ENCODE data around the gene TMEM97. TPM values are rescaled to one million over a fixed set of nuclear protein-coding genes. Genes with fewer than 3 reads are reported as not detected.
A peak's percentile ranks its signal among the peaks of the same experiment; 100 is the strongest.

The TMEM97 gene
- total RNA-seq, 2 donors from 2014 or later: 72.1 to 80.7 TPM

- Mint-ChIP-seq H3K27ac (peak overlapping the region; percentile 76), H3K27me3 (ENCODE audit: insufficient read depth) (peaks cover 1% of the 10 kb centered on the region), H3K36me3 (ENCODE audit: low read depth) (peaks cover 7% of the 10 kb centered on the region), H3K4me1 (peaks cover 27% of the 10 kb centered on the region), H3K9me3 (no peaks in the 10 kb centered on the region), H3K4me3 (peak overlapping the region; percentile 98)
- Histone ChIP-seq H3K27ac (ENCODE audit: low read depth, low read length) (peak overlapping the region; percentile 48), H3K9me3 (ENCODE audit: control insufficient read depth, low read length) (no peaks in the 10 kb centered on the region), H3K4me1 (ENCODE audit: control insufficient read depth, insufficient read depth, low read length) (peaks cover 7% of the 10 kb centered on the region), H3K9ac (ENCODE audit: extremely low read depth, low read length, poor library complexity, severe bottlenecking) (peak overlapping the region; percentile 88), H3K27me3 (ENCODE audit: control insufficient read depth, insufficient read depth, low read length, poor library complexity, severe bottlenecking) (no peaks in the 10 kb centered on the region), H3K36me3 (ENCODE audit: control insufficient read depth, insufficient read depth, low read length) (peaks cover 9% of the 10 kb centered on the region), H3K4me3 (ENCODE audit: low read length) (peak overlapping the region; percentile 93)
- peak; percentile 53 for DNase-seq
- TF ChIP-seq CTCF (conservative IDR thresholded peaks at IDR 0.05): no peak
- 16 to 20% methylated on average over 11 to 18 of the region's 18 CpGs for WGBS, 2 experiments (ENCODE audit: insufficient coverage in 1 of 2, insufficient read length in 1 of 2)
These were observed 15.7 kb downstream of the TMEM97 start for GRCh38 chr17:28334666-28335200.

GRCh38 chr17:28335201-28335958 is 16.4 kb downstream of the TMEM97 start, which contains the start of the genes IFT20 and TNFAIP1:
Gene IFT20 (minus strand): TSS chr17:28335472. CDS start chr17:28331985, 3,487 bp downstream.
Gene TNFAIP1 (plus strand): TSS chr17:28335761. CDS start chr17:28339522, 3,761 bp downstream.
- Mint-ChIP-seq H3K27me3 (ENCODE audit: insufficient read depth) (peaks cover 1% of the 10 kb centered on the region), H3K9me3 (no peaks in the 10 kb centered on the region), H3K36me3 (ENCODE audit: low read depth) (peaks cover 10% of the 10 kb centered on the region), H3K4me3 (peak within 1 kb of the TSS; percentile 98), H3K27ac (peak within 1 kb of the TSS; percentile 100), H3K4me1 (peaks cover 27% of the 10 kb centered on the region)
- DNase-seq: peak; percentile 100
- Histone ChIP-seq H3K4me1 (ENCODE audit: control insufficient read depth, insufficient read depth, low read length) (peaks cover 7% of the 10 kb centered on the region), H3K27ac (ENCODE audit: low read depth, low read length) (peak within 1 kb of the TSS; percentile 93), H3K27me3 (ENCODE audit: control insufficient read depth, insufficient read depth, low read length, poor library complexity, severe bottlenecking) (no peaks in the 10 kb centered on the region), H3K9me3 (ENCODE audit: control insufficient read depth, low read length) (no peaks in the 10 kb centered on the region), H3K4me3 (ENCODE audit: low read length) (peak within 1 kb of the TSS; percentile 93), H3K9ac (ENCODE audit: extremely low read depth, low read length, poor library complexity, severe bottlenecking) (peak within 1 kb of the TSS; percentile 99), H3K36me3 (ENCODE audit: control insufficient read depth, insufficient read depth, low read length) (peaks cover 14% of the 10 kb centered on the region)
- 0% methylated on average over 20 to 62 of the region's 62 CpGs for WGBS, 2 experiments (ENCODE audit: insufficient coverage in 1 of 2, insufficient read length in 1 of 2)
- no peak for TF ChIP-seq CTCF (conservative IDR thresholded peaks at IDR 0.05)

GRCh38 chr17:28335959-28336871 is 17.2 kb downstream of the TMEM97 start:
- Histone ChIP-seq H3K9ac (ENCODE audit: extremely low read depth, low read length, poor library complexity, severe bottlenecking) (peak overlapping the region; percentile 99), H3K4me1 (ENCODE audit: control insufficient read depth, insufficient read depth, low read length) (peaks cover 7% of the 10 kb centered on the region), H3K27me3 (ENCODE audit: control insufficient read depth, insufficient read depth, low read length, poor library complexity, severe bottlenecking) (no peaks in the 10 kb centered on the region), H3K9me3 (ENCODE audit: control insufficient read depth, low read length) (no peaks in the 10 kb centered on the region), H3K4me3 (ENCODE audit: low read length) (peak overlapping the region; percentile 93), H3K36me3 (ENCODE audit: control insufficient read depth, insufficient read depth, low read length) (peaks cover 21% of the 10 kb centered on the region), H3K27ac (ENCODE audit: low read depth, low read length) (peak overlapping the region; percentile 93)
- no peak for TF ChIP-seq CTCF (conservative IDR thresholded peaks at IDR 0.05)
- no peaks in the 10 kb centered on the region for H3K9me3 Mint-ChIP-seq
- H3K4me1 Mint-ChIP-seq: peaks cover 27% of the 10 kb centered on the region
- peaks cover 14% of the 10 kb centered on the region for H3K36me3 Mint-ChIP-seq (ENCODE audit: low read depth)
- peaks cover 1% of the 10 kb centered on the region for H3K27me3 Mint-ChIP-seq (ENCODE audit: insufficient read depth)
- WGBS, 2 experiments (ENCODE audit: insufficient coverage in 1 of 2, insufficient read length in 1 of 2): 3 to 9% methylated on average over 16 to 29 of the region's 29 CpGs
- DNase-seq: peak; percentile 95
- H3K4me3 Mint-ChIP-seq: peak overlapping the region; percentile 98
- H3K27ac Mint-ChIP-seq: peak overlapping the region; percentile 100
